Activated T-cell treated with anti-CD3 and anti-CD28 coated beads for 4 hours (primary cell): ENCODE results near the gene FAM78B.

Experiments
- DNase-seq: peaks from one replicate; pipeline ENCODE4 v3.0.0-alpha.2; 2020

Gene FAM78B

DNA sequence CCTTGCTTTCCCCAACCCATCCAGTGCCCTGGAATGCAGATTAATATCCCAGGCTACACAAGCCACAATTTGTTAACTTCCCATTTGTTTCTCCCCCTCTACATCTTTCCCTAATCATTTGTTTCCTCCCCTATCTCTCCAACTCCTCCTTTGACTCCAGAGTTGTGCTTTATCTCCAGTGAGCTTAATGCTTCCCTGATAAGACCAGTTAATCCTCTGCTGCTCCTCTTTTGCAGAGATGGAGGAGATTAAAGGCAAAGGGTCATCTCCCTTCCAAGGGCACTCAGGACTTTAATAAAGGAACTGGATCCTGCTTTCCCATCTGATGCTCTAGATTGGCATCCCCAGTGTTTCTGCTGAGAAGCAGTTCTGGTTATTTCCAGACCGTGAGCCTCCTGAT is 7.1 kb downstream of the FAM78B start:
- no peak for DNase-seq

GRCh38 chr1:166156674-166157073 is 10.1 kb downstream of the FAM78B start:
- DNase-seq, result no peak

GRCh38 chr1:166155108-166155507 is 11.7 kb downstream of the FAM78B start:
- no peak for DNase-seq

DNA sequence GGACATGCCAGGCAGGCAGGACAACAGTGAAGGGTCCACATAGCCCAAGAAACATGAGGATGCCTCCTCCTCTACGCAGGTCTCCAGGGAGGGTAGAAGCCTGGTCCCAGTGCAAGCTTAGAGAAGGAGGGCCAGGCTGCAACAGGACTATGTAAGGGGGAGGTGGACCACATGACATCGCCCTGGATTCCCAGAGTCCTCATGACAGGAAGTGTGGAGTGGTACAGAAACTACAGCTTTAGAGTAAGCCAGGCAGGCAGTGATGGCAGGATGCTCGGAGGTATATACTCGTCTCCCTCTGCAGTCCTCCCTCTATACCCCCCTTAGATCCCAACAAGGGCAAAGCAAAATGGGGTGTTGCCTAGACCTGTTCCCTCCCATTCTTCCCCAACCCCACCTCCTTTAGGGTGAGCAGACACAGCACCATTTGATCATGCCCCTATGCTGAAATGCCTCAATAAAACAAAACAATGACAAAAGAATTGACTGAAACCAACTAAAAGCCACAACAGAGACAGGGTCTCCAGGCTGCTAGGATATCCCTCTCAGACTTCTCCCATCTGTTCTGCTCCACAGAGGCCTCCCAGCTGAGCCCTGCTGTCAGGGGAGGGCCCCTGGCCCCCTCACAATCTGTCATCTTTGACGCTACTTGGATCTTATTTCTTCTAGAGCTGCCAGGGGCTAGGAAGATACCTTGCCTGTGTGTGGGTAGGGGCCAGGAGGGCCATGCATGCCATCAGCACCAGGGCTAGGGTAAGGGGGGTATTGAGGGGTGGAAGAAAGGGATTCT is 13.1 kb downstream of the FAM78B start:
- no peak for DNase-seq

DNA sequence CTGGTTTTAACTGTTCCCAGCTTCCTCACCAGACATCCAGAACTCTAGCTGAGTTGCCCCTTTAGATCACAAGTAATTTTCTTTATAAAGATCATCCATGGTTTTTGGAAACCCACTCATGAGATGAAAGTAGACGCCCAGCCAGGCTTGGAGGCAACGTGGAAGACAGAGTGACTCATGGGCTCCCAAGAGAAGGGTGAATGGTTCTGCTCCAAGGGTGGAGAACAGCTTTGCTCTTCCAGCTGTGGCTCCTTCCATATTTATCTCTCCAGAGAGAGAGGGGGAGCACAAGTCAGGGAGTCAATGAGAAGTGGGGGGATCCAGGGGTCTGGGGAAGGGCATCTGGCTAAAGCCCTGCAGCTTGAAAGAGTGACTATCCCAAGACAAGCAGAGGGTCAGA is 13.8 kb downstream of the FAM78B start:
- DNase-seq, result no peak

- DNase-seq, result no peak
Measured at GRCh38 chr1:166151804-166152203, 15.0 kb downstream of the FAM78B start.

GRCh38 chr1:166145499-166145898 is 21.3 kb downstream of the FAM78B start:
- DNase-seq, result no peak

DNA sequence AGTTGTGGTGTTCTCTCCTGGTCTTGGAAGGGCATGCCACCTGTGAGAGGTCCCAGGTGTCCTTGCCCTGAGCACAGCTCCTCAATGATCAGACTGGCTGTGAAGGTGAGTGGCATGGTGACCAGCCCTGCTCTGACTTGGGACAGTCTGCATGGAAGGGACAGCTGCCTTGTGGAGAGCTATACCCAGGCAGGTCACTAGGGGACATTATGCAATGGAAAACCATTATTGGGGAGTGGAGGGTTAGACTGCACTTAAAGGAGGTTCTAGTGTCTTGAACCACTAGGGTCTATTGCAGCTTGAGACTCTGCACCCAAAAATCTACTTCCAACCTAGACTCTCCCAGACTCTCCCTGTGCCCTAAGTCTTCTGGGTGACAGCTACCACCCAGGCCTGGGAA is 24.8 kb downstream of the FAM78B start:
- DNase-seq, result no peak

GRCh38 chr1:166140251-166140650 is 26.6 kb downstream of the FAM78B start:
- no peak for DNase-seq

GRCh38 chr1:166139735-166140134 is 27.1 kb downstream of the FAM78B start:
- no peak for DNase-seq

DNA sequence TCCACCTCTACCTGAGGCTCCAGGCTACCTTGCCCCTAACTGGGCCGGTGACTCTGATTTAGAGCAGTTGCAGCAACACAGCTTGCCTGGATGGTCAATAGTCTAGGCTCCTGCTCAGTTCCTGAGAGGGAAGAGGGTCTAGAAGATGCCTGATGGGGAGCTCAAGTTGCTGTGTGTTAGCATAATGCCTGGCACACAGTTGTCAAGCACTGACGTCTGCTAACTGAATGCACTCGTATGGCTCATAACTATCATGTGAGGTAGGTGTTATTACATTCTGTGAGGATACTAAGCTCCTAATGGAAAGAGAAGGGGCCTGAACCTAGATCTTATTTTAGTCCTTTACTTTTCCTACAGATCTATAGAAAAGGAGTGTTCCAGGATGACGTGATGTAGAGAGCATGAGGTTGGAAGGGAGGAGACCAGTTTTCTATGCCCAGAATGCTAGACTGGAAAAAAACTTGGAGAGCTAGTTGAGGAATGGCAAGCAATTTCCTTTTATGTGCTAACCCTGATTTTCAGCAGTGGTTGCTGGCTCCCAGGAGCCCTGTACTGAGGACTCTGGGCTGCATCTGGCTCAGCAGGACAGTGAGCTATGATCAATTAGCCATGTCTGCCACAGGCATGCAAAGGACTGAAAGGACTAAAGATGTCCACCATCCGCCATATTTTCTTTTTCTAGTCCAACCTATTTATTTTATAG is 30.0 kb downstream of the FAM78B start:
- DNase-seq, result no peak

- no peak for DNase-seq
Measured at GRCh38 chr1:166136222-166136621, 30.6 kb downstream of the FAM78B start.

DNA sequence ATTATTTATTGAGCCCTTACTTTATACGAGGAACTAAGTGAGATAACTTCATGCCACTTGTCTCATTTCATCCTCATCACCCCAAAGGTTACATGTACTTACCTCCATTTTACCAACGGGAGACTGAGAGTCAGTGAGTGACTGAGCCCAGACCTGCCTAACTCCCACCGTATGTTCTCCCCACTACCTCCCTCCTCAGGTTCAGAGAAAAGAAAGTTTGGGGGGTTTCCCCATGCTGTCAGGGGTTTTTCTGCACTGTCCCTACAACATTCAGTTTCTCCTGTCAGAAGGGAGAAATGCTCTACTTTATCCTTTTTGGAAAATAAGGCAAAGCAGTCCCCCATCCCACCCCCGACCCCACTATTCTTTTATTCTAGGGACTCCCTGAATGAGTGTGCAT is 32.9 kb downstream of the FAM78B start:
- DNase-seq, result no peak

GRCh38 chr1:166133276-166133841 is 33.4 kb downstream of the FAM78B start:
- no peak for DNase-seq

GRCh38 chr1:166132496-166132895 is 34.3 kb downstream of the FAM78B start:
- DNase-seq, result no peak

GRCh38 chr1:166129006-166129405 is 37.8 kb downstream of the FAM78B start:
- DNase-seq, result no peak

DNA sequence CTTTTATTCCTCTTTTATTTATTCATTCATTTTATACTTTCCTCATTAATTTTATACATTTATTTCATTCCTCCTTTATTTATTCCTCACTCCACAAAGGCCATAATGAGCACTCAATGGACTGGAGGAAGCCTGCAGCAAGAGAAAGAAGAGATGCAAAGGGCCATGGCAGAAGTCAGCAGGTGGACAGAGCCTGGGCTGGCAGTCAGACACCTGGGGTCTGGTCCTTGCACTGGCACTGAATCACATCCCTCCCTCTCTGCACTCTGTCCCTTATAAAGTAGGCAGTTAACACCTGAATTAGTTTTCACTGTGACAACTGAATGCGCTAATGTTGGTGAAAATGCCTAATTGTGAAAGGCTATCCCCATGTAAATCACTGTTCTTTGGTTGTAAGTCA is 38.6 kb downstream of the FAM78B start:
- DNase-seq, result no peak

- no peak for DNase-seq
Measured at GRCh38 chr1:166127003-166127402, 39.8 kb downstream of the FAM78B start.

- no peak for DNase-seq
Measured at GRCh38 chr1:166122873-166123466, 43.8 kb downstream of the FAM78B start.

DNA sequence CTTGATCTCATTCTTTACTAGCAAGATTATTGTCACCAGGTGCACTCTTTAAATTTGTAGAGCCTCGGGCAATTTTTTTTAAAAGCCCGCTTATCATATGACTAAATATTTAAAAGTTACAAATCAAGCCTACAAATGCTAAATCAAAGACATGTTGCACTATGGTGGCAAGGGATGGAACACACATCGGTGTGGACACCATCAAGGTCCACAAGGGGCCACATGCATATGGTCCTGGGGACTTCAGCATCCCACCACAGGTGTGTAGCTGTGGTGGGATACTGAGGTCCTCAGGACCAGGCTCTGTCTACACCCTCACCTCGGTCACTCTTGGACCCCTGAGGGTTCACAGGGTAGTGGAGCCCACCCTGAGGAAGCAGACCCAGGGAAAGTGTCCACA is 45.8 kb downstream of the FAM78B start:
- DNase-seq, result no peak

- no peak for DNase-seq
Measured at GRCh38 chr1:166120281-166120680, 46.5 kb downstream of the FAM78B start.

GRCh38 chr1:166119471-166119965 is 47.3 kb downstream of the FAM78B start:
- DNase-seq, result no peak

- DNase-seq, result no peak
Measured at GRCh38 chr1:166117776-166118175, 49.0 kb downstream of the FAM78B start.

GRCh38 chr1:166116026-166116425 is 50.8 kb downstream of the FAM78B start:
- no peak for DNase-seq
